ENCODE data around the gene CAPN9.

The CAPN9 gene

DNA sequence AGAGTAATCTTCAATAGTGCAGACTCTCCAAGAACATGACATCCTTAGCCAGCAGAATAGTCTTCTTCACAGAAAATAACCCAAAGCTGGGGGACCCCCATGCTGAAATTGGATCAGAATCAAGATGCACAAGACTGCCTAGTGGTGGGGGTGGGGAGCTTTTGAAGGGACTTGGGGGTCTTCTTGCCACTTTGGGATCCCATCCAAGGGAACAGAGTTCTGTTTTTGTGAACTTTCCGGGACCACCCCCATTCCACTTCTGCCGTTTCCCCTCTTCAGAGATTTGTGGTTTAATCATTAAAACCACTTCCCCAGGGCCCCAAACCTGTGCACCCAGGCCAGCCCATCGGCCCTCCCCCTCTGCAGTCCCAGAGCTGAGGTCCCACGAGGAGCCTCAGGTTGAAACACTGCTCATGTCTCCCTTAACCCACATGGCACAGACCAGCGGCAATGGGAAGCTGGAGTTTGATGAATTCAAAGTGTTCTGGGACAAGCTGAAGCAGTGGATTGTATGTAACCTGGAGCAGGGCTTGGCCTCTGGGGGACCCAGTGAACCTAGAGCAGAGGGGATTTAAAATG, 44.9 kb downstream of the CAPN9 start:
- H3K4me3 ChIP-seq (ENCODE audit: low read length): no peak overlapping the region
- no peak for TF ChIP-seq CTCF (IDR thresholded peaks at IDR 0.05; ENCODE audit: insufficient read depth, low read depth, low read length, missing control alignments)
- no peak for DNase-seq (ENCODE audit: low read depth)

DNA sequence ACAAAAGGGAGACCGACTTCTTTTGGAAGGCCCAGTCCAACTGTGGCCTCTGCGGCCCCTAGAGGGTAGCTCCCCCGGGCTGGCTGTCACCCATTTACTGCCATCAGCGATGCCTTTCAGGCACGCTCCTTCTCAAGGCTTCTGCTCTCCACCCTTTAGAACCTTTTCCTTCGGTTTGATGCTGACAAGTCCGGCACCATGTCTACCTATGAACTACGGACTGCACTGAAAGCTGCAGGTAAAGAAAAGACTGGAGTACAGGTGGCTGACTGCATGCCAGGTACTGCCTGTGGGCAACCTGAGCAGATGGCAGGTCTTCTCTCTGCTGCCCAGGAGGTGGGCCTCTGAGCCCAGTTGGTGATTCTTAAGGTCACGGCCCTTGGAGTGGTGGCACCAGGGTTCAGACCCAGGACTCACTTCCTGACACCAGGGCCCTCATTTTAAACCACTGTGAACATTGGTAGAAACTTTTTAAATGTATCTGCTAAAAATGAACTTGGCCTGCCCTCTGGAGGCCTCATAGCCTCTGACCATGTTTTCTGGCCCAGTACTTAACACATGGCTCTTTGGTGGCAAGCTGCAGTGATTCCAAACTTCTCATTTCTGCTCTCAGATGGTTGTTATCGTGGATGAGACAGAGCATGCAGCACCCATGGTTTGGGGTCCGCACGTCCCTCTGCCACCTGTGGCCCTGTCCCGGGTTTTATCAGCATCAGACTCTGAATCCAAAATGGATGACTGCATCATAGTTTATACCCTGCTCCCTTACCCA, 45.7 kb downstream of the CAPN9 start:
- peak; percentile 6 for TF ChIP-seq CTCF (IDR thresholded peaks at IDR 0.05; ENCODE audit: insufficient read depth, low read depth, low read length, missing control alignments)
- no peak for DNase-seq (ENCODE audit: low read depth)
- H3K4me3 ChIP-seq (ENCODE audit: low read length): no peak overlapping the region

- no peak overlapping the region for H3K4me3 ChIP-seq (ENCODE audit: low read length)
- no peak for DNase-seq (ENCODE audit: low read depth)
- TF ChIP-seq CTCF (IDR thresholded peaks at IDR 0.05; ENCODE audit: insufficient read depth, low read depth, low read length, missing control alignments): no peak
These were observed 46.2 kb downstream of the CAPN9 start for GRCh38 chr1:230793463-230793745.

DNA sequence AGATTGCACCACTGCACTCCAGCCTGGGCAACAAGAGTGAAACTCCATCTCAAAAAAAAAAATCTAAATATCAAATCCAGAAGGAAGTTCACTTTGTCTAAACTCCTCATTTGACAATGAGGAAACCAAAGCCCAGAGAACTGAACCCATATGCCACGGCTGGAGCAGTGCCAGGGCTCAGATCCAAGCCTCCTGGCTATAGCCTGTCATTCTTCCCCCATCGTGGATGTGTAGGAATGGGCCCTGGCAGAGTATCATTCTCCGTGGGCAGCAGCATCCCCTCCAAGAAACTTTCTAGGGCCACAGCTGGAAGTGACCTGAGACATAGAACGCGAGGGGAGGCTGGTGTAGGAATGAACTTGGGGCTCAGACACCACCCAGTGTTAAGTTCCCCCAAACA, 47.2 kb downstream of the CAPN9 start:
- H3K4me3 ChIP-seq (ENCODE audit: low read length): no peak overlapping the region
- TF ChIP-seq CTCF (IDR thresholded peaks at IDR 0.05; ENCODE audit: insufficient read depth, low read depth, low read length, missing control alignments): no peak
- DNase-seq (ENCODE audit: low read depth): no peak

- TF ChIP-seq CTCF (IDR thresholded peaks at IDR 0.05; ENCODE audit: insufficient read depth, low read depth, low read length, missing control alignments): no peak
- DNase-seq (ENCODE audit: low read depth): no peak
- H3K4me3 ChIP-seq (ENCODE audit: low read length): no peak overlapping the region
These were observed 47.9 kb downstream of the CAPN9 start for GRCh38 chr1:230794871-230795605.

DNA sequence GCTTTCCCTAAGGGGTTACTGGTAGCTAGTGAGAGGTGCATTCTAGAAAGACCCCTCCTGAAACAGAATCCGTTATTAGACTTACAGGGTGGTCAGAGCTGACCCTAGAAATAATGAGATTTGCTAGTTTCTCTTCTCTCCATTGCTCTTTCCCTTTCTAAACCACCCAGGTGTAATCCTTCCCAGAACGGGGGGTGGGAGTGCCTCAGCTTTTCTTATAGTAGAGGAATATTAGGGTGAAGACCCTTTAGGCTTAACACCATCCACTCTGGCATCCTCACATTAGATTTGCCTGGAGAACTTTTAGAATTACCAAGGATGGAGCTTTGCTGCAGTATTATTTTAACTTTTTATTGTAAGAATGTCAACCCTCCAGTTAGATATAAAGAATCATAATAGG, 49.4 kb downstream of the CAPN9 start:
- no peak for DNase-seq (ENCODE audit: low read depth)
- no peak overlapping the region for H3K4me3 ChIP-seq (ENCODE audit: low read length)
- no peak for TF ChIP-seq CTCF (IDR thresholded peaks at IDR 0.05; ENCODE audit: insufficient read depth, low read depth, low read length, missing control alignments)
